ENCODE measurements around the gene MPHOSPH9.

GRCh38 chr12:123109319-123109772 is 123.6 kb downstream of the MPHOSPH9 start:
- TF ChIP-seq POLR2A (IDR thresholded peaks at IDR 0.05) = no peak
- TF ChIP-seq CTCF (IDR thresholded peaks at IDR 0.05) = no peak
